ENCODE measurements around the gene SLX4.
A peak's percentile ranks its signal among the peaks of the same experiment; 100 is the strongest.

The SLX4 gene

DNA sequence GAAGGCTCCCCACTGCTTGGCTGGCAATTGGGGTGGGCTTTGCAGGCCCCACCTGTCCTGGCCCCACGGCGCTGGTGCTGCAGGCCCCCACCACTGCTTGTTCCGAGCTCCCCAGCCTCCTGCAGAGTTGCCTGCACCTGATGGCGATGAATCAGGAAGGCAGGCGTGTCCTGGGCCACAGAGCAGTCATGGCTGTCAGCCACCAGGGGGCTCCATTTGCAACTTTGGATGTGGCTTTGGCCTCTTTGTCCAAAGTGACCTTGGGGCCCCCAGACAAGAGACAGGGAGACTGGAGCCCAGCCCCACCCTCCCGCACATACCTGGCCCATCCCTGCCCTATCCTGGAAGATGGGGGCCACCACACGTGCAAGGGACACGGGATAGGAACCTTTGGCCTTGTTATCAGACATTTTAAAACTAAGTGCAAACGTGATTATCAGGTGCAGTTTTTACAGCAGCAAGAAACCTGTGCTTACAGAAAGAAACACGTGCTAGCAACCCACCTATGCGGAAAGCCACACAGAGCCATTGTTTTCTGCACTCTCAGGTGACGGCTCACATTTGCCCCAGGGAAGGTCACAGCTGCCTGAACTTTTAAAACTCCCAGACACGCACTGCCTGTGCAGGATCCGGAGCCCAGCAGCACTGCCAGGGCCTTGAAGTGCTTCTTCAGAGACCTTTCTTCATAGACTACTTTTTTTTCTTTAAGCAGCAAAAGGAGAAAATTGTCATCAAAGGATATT is 43.0 kb upstream of the SLX4 start, which contains the start of gene DNASE1:
TSS of gene DNASE1 (plus strand) at position 443 of the 743 bp plus-strand sequence. CDS start 683 bp downstream, outside the sequence.
- peak; percentile 60 for TF ChIP-seq CTCF (IDR thresholded peaks at IDR 0.05; ENCODE audit: low read depth, low read length)
- no peak for DNase-seq (ENCODE audit: extremely low read depth, low read depth)

DNA sequence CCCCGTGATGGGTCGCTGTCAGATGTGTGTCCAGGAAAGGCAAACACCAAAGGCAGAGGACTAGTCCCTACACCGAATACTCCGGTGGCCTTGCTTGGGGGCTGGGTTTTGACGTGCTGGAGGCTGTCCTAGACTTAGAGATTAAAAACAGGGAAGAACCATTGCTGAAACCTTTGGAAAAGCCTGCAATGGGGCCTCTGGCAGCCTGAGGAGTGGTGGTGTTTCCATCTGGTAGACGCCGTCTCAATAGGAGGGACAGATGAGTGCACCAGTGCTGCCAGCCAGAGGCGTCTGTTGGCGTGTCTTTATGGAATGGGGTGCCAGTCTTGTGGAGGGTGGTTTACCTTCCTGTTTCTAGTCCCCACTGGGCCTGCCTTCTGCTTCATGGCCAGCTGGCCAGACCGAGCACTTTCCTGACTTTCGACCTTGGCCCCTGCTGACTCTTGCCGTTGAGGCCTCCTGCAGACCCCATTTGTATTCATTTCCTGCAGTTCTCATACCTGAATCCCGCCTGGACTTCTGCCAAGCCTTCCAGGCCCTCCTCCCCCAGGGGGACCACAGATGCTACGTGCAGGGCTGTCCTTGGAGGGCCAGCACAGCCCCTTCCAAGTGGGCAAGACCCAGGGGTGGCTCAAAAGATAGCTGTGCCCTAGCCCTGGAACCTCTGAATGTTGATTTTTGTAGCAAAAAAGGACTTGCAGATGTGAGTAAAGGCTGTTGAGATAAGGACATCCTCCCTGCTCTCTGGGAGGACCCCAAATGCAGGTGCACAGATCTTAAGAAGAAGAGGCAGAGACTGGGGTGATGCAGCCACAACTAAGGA is 41.2 kb upstream of the SLX4 start:
- DNase-seq (ENCODE audit: extremely low read depth, low read depth) = no peak
- no peak for TF ChIP-seq CTCF (IDR thresholded peaks at IDR 0.05; ENCODE audit: low read depth, low read length)

DNA sequence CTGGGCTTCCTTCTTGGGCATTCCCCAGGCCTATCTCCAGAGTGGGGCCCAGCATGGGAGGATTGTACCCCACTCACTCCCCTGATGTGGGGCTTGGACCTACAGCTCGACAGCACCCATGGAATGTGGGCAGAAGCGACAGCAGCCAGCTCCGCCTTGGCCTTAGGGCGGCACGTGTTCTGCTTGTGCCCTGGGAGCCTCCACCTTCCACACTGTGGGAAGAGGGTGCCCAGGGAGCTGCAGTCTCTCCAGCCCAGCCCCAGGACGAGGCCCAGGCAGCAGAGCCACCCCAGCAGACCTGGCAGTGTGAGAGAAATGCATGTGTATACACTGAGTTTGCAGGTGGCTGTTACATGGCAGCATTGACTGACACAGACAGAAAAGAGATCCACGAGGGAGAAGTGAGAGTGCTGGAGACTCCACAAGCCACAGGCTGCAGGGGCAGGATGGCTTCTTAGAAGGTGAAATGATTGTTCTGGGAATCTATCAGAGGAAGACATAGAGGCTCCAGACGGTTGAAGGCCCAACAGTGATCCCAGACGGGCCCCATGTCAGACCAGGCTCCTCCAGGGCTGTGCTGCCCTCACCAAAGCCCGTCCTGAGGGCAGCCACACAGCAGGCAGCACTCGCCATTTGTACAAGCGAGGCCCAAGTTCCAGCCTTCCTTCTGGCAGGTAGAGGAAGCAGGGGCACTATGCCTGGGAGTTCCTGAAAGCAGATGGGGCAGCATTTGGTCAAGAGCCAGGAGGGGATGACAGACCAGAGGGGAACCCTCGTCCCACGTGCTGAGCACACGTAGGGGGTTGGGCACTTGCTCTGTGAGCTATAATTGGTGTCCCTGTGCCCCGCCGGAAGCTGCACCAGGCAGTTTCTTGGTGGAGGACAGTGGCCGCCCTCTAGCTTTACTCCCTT is 40.3 kb upstream of the SLX4 start:
- no peak for TF ChIP-seq CTCF (IDR thresholded peaks at IDR 0.05; ENCODE audit: low read depth, low read length)
- no peak for DNase-seq (ENCODE audit: extremely low read depth, low read depth)

GRCh38 chr16:3650631-3651265 is 39.3 kb upstream of the SLX4 start:
- DNase-seq (ENCODE audit: extremely low read depth, low read depth) = no peak
- no peak for TF ChIP-seq CTCF (IDR thresholded peaks at IDR 0.05; ENCODE audit: low read depth, low read length)

DNA sequence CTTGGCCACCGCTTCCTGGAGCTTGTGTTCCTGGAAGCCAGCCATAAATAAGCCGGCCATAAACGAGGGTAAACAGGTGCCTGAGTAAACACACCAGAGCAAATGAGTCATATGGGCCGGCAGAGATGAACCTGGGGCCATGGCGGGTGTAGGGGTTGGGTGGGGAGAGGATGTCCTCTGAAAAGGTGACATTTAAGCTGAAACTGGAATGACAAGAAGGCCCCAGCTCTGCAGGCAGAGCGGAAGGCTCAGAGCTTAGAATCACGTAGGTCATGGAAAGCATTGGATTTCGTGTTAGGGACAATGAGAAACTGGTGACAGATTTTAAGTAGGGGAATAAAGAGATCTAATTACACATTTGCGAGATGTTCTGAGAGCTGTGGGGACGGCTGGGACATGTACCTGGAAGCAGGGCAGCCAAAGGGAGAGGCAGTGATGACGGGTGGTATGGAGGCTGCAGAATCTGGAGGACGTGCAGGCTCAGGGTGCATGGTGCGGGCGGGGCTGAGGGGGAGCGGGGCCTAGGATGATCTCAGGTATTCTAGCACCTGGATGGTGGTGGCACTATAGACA is 35.0 kb upstream of the SLX4 start:
- TF ChIP-seq CTCF (IDR thresholded peaks at IDR 0.05; ENCODE audit: low read depth, low read length) = no peak
- no peak for DNase-seq (ENCODE audit: extremely low read depth, low read depth)

GRCh38 chr16:3645504-3646347 is 34.3 kb upstream of the SLX4 start:
- DNase-seq (ENCODE audit: extremely low read depth, low read depth) = no peak
- no peak for TF ChIP-seq CTCF (IDR thresholded peaks at IDR 0.05; ENCODE audit: low read depth, low read length)

All from AG09319 (cell line).